Cerebellar nuclear complex (tissue), 1 donor: ENCODE results near the gene CDH4.

Source experiments
- DNase-seq, 2 experiments: peaks; one replicate each; lab custom pipeline; 2025; lab: John Stamatoyannopoulos, UW

The CDH4 gene

DNA sequence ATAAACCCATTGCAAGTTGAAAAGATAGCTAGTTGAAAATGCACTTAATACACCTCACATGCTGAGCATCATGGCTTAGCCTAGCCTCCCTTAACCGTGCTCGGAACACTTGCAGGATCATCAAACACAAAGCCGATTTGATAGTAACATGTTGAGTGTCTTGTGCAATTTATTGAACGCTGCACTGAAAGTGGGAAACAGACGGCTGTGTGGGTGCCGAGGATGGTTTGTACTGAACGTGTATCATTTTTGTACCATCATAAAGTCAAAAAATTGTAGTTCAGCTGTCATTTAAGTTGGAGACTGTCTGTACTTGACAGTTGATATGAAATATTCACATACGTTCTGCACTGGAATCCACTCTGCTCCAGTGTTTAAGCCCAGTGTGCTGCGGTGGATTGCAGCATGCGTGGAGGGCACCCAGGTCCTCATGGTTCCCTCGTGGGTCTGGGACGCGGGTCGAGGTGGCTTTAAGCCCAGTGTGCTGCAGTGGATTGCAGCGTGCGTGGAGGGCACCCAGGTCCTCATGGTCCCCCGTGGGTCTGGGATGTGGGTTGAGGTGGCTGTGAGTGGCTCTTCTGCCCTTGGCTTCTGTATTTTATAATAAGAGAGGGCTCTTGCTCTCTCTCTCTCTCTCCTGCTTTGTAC is 77.0 kb downstream of the CDH4 start:
- DNase-seq: no peak

DNA sequence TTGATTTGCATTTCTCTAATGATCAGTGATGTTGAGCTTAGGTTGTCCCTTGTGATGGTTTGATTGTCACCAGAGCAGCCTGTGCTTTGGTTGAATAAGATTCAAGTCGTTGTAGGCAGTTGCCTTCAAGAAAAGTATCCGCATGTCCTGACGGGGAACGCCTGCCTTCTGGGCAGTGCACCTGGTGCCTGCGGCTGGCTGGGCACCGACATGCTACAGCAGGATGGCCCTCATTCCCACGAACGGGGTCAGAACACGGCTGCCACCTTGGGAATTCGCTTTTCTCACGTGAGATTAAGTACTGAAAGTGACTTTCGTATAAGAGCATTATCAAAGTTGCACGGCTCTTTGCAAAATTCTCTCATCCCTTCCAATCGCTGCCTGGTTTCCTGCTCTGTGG is 78.4 kb downstream of the CDH4 start:
- DNase-seq: no peak

DNA sequence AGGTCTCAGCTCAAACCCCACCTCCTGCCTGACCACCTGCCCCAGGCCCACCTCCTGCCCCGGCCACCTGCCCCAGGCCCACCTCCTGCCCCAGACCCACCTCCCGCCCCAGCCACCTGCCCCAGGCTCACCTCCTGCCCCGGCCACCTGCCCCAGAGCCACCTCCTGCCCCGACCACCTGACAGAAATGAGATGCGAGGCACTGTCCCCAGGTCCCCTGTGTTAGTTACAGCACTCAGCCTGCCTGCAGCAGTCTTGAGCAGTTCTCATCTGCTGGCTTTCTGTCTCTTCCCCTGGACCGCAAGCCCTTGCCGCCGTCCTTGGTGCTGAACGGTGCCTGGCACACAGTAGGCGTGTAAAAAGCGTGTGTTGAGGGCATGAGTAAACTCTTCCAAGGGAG is 79.5 kb downstream of the CDH4 start:
- DNase-seq: no peak

DNA sequence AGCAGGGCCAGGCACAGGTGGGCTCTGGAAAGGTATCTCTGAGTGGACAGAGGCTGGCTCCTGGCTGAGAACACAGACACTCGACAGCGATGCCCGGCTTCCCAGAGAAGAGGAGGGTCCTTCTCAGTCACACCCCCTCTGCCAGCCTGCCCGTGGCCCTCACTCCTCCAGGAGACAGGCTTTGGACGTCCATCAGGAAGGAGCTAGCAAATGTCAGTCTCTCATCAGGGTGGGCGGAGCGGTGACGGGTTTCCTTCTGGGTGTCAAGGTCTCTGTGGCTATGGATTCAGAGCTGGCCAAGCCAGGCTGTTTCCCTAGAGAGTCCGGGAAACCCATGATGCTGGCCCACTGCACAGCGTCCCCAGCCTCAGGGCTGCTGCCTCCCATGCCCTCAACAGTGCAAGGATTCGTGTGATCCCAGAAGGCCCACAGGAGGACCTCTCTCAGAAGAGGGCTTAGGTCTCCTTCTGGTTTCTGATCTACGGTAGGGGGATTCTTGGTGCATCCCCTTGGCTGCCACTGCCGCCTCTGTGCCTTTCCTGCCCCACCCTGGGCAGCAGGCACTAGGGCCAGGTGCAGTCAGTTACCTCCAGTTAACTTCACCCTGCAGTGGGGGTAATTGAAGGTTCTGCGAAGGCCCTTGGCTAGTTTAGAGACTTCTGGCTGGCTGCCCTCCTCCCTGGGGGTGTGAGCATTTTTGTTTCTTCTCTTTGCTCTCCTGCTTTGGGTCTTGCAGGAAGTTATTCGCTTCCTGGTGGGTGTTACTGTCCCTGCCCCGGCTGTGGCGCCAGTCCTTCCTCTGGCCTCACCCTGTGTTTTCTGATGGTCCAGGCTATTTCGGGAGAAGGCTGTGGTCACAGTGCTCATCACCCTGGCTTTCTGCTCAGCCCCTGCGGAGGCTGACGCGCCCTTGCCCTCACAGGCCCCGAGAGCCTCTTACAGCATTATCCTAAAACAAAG is 80.2 kb downstream of the CDH4 start:
- no peak for DNase-seq

DNA sequence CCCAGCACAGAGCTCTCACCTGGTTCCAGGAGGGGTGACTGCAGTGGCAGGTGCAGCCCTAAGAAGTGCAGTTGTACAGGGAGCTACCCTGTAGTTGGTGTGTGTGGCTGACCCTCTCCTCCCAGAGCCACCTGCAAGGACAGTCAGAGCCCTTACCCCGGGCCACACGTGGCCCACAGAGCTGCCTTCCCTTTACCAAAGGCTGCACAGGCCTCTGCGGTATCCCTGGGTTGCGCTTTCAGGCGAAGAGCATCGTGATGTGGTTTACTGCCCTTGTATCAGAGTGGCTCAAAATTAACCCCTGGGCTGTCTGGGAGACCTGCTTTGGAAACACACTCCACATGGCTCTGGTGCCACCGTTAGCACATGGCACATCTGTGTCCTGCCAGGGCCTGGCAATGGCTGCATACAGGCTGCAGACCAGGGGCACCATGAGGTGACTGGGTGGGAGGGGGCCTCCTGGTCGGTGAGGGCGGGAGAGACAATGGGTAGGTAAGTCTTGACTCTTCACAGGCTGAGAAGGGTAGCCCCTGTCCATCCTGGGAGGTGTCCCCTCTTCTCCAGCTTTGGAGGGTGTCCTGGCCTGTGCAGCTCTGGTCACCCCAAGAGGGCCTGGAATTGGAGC is 81.5 kb downstream of the CDH4 start:
- DNase-seq: no peak

GRCh38 chr20:61340157-61340556 is 88.1 kb downstream of the CDH4 start:
- no peak for DNase-seq

- DNase-seq: no peak
Measured at GRCh38 chr20:61341605-61342004, 89.5 kb downstream of the CDH4 start.

DNA sequence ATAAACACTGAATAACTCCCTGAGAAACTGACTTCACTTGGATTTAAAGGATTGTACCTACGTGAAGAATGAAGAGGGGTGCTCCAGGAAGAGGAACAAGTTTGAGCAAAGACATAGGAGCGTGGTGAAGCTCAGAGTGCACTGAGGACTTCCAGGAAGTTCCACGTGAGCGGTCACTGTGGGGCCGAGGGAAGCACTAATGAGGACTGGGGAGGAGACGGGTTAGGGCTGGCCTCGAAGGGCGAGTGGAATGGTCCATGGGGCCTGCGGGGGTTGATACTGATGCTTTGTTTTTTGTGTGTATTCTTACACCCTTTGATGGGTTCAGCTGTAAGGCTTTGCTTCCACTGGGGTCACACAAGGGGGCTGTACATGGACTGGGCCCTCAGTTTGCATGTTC is 91.9 kb downstream of the CDH4 start:
- DNase-seq: no peak

DNA sequence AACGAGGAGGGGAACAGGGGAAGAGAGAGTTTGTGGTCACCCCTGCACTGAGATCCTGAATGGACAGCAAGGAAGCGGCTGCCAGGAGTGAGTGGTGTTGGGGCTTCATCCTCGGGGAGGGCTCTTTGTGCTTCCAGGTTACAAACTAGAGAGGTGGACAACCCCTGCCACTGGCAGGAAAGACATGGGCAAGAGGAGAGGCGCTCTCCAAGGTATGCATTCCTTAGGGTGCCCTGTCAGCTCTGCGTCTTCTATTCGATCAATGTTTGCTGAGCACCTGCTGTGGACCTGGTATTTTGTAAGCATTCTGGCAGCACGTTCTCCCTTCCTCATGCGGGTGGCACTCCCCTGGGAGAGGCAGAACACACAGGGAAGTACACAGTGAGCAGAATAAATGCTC is 93.6 kb downstream of the CDH4 start:
- no peak for DNase-seq

DNA sequence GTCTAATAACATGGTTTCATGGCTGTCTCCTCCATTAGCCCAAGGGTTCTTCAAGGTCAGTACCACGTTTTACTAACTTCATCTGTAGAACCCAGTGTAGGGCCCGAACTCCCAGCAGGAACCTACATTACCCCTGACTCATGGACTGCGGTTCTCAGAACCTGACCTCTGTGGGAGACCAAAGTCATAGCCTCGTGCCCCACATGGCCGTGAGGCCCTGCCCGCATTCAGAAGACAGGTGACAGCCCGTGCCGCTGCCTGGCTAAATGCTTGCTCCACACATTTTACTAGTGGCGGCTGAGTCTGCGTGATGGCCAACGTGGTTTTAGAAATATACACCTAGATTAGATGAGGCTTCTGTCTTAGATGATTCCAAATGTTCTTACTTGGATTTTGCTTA is 94.9 kb downstream of the CDH4 start:
- DNase-seq: no peak

- no peak for DNase-seq
Measured at GRCh38 chr20:61347443-61347842, 95.4 kb downstream of the CDH4 start.

GRCh38 chr20:61349447-61350165 is 97.5 kb downstream of the CDH4 start:
- no peak for DNase-seq

GRCh38 chr20:61350500-61351250 is 98.6 kb downstream of the CDH4 start:
- DNase-seq: no peak

DNA sequence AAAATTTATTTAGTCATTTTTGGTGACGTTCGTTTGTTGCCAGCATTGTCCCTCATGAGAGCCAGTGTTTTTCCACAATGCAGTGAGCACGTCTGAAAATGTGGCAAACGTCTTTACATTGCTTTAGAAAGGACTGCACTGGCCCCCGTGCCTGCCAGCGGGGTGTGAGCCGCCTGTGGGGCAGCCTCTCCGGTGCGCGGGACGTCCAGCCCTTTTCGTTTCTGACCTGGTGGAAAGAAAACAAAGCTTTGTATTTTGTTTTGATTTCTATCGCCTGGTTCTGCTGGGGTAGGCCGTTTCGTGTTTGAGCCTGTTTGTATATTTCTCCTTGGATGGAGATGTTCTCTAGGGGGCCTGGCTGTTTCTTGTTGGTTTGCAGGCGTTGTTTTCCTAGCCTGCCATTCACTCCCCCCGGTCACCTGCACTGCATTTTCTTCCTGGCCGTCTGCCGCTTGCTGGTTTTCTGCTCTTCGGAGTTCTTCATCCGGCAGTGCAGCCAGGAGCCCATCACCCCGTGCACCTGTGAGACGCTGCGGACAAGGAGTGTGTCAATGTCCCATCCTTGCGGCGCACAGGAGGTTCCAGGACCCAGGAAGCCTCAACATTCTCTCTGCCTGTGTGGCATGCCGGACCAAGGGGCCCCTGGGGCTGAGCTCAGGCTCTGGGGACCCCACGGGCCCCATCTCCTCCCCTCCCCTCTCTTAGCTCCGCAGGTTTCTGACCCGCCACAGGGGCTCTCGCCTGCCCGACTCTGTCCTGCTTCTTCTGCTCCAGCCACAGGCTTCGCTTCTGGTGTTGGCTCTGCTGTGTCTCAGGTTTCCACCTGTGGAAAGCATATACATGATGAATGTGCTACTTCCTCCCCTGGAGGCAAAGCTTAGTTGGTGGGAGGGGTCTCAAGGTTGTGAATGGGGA is 100.5 kb downstream of the CDH4 start:
- DNase-seq: no peak

- DNase-seq: no peak
Measured at GRCh38 chr20:61353261-61354000, 101.4 kb downstream of the CDH4 start.

GRCh38 chr20:61354001-61354390 is 101.9 kb downstream of the CDH4 start:
- DNase-seq: no peak

DNA sequence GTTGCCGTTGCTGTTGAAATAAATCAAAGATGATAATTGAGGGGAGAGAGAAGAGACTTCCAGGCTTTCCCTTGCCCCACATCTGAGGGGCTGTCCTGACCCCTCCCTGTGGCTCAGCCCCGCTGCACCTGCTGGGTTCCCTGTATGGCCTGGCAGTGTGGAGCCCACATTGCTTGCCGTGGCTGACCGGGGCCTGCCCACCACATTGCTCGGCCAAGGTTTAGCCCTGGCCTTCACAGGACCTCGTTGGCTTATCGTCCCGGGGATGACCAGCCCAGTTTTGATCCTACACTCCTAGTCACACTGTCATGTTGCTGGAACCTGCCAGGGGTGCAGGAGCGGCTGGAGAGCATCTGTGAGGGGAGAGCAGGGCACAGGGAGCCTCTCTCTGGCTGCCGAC is 102.4 kb downstream of the CDH4 start:
- no peak for DNase-seq

- no peak for DNase-seq
Measured at GRCh38 chr20:61354901-61355495, 102.9 kb downstream of the CDH4 start.

DNA sequence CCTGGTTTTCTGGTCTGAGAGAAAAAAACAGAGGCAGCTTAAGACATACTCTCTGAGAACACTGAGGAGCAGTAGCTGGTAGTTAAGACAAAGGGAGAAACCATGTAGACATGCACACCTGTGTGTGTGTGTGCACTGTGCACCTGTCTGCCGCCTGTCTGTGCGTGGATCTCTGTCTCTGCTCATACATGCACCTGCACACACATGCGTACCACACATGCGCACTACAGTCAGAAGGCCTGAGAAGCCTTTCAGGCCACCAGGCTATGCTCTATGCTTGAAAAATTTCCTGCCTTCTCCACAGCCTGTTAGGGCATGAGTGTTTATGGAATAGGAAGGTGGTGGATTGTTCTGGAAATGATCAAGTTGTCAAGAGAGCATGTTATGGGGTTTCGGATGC is 103.5 kb downstream of the CDH4 start:
- DNase-seq: no peak
